ENCODE data around the gene TRAK1. TPM values are rescaled to one million over a fixed set of nuclear protein-coding genes. Genes with fewer than 3 reads are reported as not detected.
A peak's percentile ranks its signal among the peaks of the same experiment; 100 is the strongest.

TRAK1 gene
- polyA plus RNA-seq, 1 donor from 2014 or later: 24.6 TPM

DNA sequence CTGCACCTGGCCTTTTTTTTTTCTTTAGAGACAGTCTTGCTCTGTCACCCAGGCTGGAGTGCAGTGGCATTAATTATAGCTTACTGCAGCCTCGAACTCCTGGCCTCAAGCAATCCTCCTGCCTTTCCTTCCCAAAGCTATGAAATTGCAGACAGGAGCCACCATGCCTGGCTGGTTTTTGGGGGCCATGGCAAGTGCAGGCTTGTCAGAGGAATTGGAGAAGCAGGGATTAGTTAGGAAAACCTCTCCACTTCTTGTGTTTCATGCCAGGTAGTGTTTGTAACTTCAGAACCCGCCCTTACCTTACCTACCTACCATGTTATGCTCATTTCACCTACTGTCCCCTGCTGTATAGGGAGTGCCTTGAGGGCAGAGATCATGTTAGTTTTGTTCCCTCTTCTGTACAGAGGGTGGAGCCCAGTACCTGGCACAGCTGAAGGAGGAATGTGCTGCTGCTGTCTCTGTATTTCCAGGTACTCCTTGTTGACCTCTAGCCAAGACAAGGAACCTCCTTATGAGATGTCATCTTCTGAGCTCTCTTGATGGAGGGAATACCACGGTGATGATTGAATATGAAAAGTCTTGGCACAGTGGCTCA, 43.8 kb downstream of the TRAK1 start:
- H3K9me3 Mint-ChIP-seq: no peaks in the 10 kb centered on the region
- peak overlapping the region in 1 of 3 donors; percentile 80 for H3K27ac Mint-ChIP-seq
- H3K4me1 Mint-ChIP-seq: peaks cover 11 to 25% (median 19%) of the 10 kb centered on the region in 3 donors
- H3K4me3 Mint-ChIP-seq: no peak overlapping the region
- H3K36me3 Mint-ChIP-seq: peaks cover 5% of the 10 kb centered on the region
- no peaks in the 10 kb centered on the region for H3K27me3 Mint-ChIP-seq

DNA sequence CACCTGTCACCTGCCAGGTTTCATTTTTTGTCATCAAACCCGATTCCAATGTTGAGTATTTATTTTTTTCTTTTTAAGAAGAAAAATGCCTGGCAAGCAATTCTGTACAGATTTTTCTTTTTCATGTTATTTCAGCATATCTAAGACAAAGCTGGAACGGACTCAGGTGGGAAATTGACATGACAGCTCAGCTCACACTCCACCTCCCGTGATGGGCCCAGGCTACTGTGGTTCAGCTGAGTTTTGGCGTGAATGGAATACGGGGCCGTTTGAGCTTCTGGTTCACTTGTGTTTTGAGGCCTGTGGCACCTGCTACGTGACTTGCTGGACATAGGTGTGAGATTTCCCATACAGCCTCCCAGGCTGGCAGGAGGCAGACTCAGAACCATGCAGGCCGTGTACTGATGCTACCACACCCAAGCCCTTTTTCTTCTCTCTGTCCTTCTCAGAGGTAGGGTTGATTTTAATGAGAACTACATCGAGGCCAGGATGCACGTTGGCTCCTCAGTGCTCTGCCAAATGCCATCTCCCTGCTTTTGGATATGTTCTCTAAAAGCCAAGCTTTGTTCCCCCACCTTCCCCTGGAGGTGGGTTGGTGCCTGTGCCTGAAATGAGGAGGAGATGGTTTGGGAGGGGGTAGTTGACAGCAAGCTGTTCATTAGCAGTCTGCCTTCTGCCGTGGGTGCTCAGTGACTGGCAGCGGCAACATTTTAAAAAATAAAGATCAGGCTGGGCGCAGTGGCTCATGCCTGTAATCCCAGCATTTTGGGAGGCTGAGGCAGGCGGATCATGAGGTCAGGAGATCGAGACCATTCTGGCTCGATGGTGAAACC, 48.7 kb downstream of the TRAK1 start:
- Mint-ChIP-seq H3K27ac (no peak overlapping the region), H3K36me3 (peaks cover 6% of the 10 kb centered on the region), H3K4me3 (no peak overlapping the region), H3K4me1 (peaks cover 16 to 25% (median 22%) of the 10 kb centered on the region in 3 donors), H3K9me3 (no peaks in the 10 kb centered on the region), H3K27me3 (no peaks in the 10 kb centered on the region)

DNA sequence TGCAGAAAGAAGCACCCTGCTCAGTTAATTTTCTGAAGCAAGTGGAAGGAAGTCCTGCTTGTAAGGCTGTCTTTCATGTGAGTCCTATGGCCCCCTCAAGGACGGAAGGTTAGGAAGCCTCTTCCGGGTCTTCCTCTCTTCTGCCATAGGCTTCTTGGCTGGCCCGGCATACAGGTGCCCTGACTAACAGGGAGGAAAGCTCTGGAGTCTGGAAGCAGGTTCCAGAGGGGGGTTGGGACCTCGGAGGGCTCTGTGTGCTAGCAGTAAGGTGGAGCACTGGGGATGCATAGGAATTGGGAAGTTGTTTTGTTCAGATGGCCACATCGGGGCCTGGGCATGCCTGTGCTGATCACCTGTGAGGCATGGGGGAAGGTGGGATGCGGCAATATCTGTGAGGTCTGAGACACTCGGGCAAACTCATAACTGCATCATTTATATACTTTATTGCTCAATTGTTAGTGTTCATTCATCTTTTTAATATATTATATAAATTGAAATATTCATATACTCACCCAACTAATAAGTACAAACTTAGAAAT, 49.6 kb downstream of the TRAK1 start:
- H3K4me3 Mint-ChIP-seq: no peak overlapping the region
- H3K9me3 Mint-ChIP-seq: no peaks in the 10 kb centered on the region
- H3K27ac Mint-ChIP-seq: peak overlapping the region in 1 of 3 donors; percentile 81
- peaks cover 16 to 21% (median 21%) of the 10 kb centered on the region in 3 donors for H3K4me1 Mint-ChIP-seq
- peaks cover 5% of the 10 kb centered on the region for H3K36me3 Mint-ChIP-seq
- H3K27me3 Mint-ChIP-seq: no peaks in the 10 kb centered on the region

DNA sequence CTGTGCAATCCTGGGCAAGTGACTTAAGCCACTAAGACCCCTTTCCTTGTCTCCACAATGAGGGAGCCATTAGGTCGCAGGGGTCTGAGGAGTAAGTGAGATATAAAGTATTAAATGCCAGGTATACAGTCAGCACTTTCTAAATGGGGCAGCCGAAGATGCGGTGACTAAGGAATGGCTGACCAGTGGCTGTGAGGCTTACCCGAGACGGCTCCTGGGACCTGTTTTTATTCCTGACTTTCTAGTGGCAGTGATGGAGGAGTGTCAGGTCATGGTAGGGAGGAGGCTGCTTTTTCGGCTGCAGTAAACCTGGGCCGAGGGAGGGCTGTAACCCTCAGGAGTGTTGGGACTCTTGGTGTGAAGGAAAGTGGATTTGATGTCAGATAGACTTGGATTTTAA, 52.3 kb downstream of the TRAK1 start:
- Mint-ChIP-seq H3K36me3 (peaks cover 6% of the 10 kb centered on the region), H3K4me3 (no peak overlapping the region), H3K9me3 (no peaks in the 10 kb centered on the region), H3K27ac (peak overlapping the region in 1 of 3 donors; percentile 19), H3K4me1 (peaks cover 35 to 42% (median 40%) of the 10 kb centered on the region in 3 donors), H3K27me3 (no peaks in the 10 kb centered on the region)

DNA sequence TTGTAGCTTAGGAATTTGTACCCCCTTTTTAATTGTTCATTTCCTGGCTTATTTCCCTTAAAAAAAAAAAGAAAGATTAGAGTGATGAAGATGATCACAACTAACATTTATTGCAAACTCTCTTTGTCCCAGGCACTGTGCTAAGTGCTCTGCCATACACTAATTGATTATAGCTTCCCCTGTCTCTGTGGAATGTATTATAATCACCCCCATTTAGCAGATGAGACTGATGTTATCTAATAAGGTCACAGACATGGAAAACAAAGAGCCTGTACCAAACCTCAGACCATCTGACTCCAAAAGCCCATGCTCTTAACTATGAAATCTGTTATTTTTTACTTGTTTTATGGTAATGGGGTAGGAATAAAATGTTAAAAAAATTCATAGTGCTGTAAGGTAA, 53.1 kb downstream of the TRAK1 start:
- no peaks in the 10 kb centered on the region for H3K27me3 Mint-ChIP-seq
- peaks cover 6% of the 10 kb centered on the region for H3K36me3 Mint-ChIP-seq
- no peaks in the 10 kb centered on the region for H3K9me3 Mint-ChIP-seq
- no peak overlapping the region for H3K4me3 Mint-ChIP-seq
- no peak overlapping the region for H3K27ac Mint-ChIP-seq
- H3K4me1 Mint-ChIP-seq: peaks cover 40 to 47% (median 47%) of the 10 kb centered on the region in 3 donors

DNA sequence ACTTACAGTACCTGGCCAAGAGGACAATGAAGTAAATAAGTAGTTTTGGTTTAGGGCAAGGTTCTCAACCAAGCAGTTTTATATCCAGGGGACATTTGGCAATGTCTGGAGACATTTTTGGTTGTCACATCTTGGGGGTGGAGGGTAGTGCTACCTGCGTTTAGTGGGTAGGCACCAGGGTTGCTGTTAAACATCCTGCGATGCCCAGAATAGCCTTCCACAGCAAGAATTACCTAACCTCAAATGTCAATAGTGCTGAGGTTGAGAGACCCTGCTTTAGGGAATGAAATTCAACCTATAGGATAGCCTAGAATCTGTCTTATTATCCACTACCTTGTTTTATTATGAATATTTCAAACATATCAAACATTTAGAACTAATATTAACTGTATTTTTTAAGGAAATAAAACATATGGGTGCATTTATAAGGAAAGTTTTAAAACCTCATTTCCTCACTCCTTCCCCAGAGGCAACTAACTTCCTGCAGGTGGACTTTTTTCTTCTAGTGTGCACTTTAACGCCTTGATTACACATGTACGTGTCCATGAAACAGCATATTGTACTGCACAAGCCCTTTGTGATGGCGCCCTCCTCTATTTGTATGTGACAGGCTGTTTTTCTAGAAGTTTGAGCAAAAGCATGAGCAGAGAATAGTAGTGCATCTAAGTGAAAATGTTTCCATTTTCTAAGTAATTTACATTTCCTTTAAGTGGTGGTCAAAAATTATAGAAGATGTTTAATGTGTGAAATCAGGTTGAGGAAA, 57.1 kb downstream of the TRAK1 start:
- Mint-ChIP-seq H3K27ac (peak overlapping the region in 1 of 3 donors; percentile 45), H3K4me3 (peak overlapping the region in 2 of 4 donors; percentile 12 to 67), H3K9me3 (no peaks in the 10 kb centered on the region), H3K4me1 (peaks cover 37 to 59% (median 56%) of the 10 kb centered on the region in 3 donors), H3K36me3 (peaks cover 6% of the 10 kb centered on the region), H3K27me3 (no peaks in the 10 kb centered on the region)

DNA sequence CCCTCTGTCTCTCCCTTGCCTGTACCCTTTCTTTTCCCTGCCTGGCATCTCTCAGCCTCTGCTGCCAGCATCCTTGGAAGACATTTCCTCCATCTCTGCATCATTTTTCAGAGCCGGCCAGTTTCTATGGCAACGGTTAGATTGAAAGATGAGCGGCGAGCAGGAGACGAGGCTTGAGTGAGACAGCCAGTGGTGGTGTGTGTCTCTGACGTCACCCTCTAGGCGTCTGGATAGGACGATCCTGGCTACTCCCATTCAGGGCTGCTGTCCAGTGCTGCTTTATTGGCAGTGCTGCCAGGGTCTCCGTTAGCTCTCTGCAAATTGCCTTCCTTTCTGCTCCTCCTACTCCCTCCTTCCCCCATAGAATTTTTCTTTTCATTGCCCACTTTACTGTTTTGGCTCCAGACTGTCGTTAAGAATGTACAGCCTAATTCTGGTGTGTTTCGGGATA, 57.9 kb downstream of the TRAK1 start:
- Mint-ChIP-seq H3K27ac (no peak overlapping the region), H3K4me1 (peaks cover 35 to 61% (median 57%) of the 10 kb centered on the region in 3 donors), H3K9me3 (no peaks in the 10 kb centered on the region), H3K27me3 (no peaks in the 10 kb centered on the region), H3K36me3 (peaks cover 6% of the 10 kb centered on the region), H3K4me3 (peak overlapping the region in 2 of 4 donors; percentile 34 to 51)

DNA sequence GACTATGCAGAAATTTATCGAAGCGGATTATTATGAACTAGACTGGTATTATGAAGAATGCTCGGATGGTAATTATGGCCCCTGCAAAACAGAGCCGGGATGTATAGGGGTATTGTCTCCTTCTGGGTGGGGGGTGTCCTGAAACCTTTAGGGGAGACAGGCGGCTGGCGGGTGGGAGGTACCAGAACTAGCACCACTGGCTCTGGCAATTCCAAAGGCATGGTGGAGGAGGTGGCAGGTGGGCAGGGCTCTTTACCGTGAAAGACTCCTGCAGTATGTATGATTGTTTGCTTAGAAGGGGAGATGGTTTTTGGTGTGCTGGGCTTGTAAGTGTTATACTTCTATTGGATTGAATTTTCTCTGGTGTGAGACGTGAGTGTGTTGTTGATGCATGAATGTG, 58.4 kb downstream of the TRAK1 start:
- peaks cover 5% of the 10 kb centered on the region for H3K36me3 Mint-ChIP-seq
- H3K4me1 Mint-ChIP-seq: peaks cover 35 to 60% (median 54%) of the 10 kb centered on the region in 3 donors
- H3K9me3 Mint-ChIP-seq: no peaks in the 10 kb centered on the region
- peak overlapping the region in 2 of 3 donors; percentile 13 to 52 for H3K27ac Mint-ChIP-seq
- H3K4me3 Mint-ChIP-seq: peak overlapping the region in 1 of 4 donors; percentile 51
- no peaks in the 10 kb centered on the region for H3K27me3 Mint-ChIP-seq

DNA sequence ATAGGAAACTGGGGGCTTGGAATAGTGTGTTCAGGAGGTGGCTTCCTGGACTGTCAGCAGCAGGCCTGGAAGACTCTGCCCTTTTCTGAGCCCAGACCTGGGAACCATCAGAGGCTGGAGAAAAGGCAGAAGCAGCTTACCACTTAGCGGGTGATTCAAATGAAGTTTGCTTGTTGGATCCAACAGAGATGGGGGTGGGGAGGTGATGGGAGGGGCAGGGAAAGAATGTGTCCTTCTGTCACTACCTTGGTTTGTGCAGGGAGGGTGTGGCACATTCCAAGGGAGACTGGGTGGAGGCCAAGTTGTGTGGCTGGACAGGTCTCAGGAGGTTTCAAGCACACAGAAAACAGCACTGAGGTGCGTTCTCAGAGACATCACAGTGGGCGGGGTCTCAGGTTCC, 58.8 kb downstream of the TRAK1 start:
- Mint-ChIP-seq H3K27ac (peak overlapping the region in 2 of 3 donors; percentile 13 to 52), H3K36me3 (peaks cover 5% of the 10 kb centered on the region), H3K4me3 (no peak overlapping the region), H3K27me3 (no peaks in the 10 kb centered on the region), H3K4me1 (peaks cover 35 to 65% (median 57%) of the 10 kb centered on the region in 3 donors), H3K9me3 (peaks cover 0 to 1% (median 0%) of the 10 kb centered on the region in 3 donors)

DNA sequence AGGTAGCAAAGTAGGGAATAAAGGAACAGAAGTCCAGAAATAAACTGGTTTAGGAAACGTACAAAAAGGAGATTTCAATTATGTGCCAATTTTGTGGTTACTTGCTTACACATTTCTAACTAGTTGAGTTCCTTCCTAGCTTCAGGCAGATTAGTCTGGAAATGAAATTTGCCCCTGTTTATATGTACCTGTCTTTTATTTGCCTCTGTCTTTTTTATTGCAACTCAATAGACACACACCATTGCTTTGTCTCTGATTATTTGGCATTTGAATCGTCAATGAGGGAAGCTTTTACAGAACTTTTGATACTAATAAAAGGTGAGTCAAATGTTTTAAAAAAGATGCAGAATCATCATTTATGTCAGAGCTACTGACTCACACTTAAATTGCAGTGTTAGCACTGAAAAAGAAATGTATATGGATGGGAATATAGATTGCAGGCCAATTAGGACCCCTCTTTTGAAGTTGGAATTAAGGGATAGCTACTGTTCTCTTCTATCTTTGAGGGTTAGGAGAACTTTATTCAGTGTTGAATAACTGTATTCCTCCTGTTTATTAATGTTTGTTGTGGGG, 60.5 kb downstream of the TRAK1 start:
- peaks cover 0 to 1% (median 0%) of the 10 kb centered on the region in 3 donors for H3K9me3 Mint-ChIP-seq
- no peaks in the 10 kb centered on the region for H3K27me3 Mint-ChIP-seq
- no peak overlapping the region for H3K27ac Mint-ChIP-seq
- peaks cover 28 to 68% (median 55%) of the 10 kb centered on the region in 3 donors for H3K4me1 Mint-ChIP-seq
- H3K36me3 Mint-ChIP-seq: peaks cover 5% of the 10 kb centered on the region
- H3K4me3 Mint-ChIP-seq: no peak overlapping the region

DNA sequence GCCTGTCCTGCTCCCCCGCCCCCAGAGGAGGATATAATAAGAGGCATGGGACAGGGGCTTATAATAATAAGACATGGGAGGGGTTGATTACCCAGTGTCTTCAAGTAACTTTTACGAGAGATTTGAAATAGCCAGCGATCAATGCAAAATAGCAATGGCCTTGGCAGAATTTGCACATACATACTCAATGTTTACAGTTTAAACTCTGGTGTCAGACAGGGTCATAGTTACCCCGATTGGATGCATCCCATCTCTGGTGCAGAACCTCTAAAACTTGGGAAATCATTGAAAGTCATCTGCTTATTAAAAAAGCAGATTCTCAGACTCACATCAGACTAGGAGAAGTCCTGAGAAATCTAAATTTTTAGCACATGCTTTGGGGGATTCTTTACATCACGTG, 61.0 kb downstream of the TRAK1 start:
- Mint-ChIP-seq H3K27ac (no peak overlapping the region), H3K4me3 (no peak overlapping the region), H3K4me1 (peaks cover 23 to 63% (median 50%) of the 10 kb centered on the region in 3 donors)

DNA sequence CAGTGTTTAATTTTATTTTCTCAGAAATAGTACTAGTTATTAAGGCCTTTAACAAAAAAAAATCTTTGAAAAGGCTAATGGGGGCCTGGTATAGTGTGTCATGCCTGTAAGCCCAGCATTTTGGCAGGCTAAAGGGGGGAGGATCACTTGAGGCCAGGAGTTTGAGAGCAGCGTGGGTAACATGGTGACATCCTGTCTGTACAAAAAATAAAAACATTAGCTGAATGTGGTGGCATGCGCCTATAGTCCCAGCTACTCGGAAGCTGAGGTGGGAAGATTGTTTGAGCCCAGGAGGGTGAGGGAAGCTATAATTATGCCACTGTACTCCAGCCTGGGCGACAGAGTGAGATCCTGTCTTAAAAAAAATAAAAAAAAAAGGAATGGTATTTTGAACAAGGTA, 61.9 kb downstream of the TRAK1 start:
- H3K9me3 Mint-ChIP-seq: peaks cover 0 to 1% (median 0%) of the 10 kb centered on the region in 3 donors
- H3K4me3 Mint-ChIP-seq: no peak overlapping the region
- peaks cover 1% of the 10 kb centered on the region for H3K36me3 Mint-ChIP-seq
- H3K27me3 Mint-ChIP-seq: no peaks in the 10 kb centered on the region
- H3K27ac Mint-ChIP-seq: no peak overlapping the region
- peaks cover 20 to 61% (median 46%) of the 10 kb centered on the region in 3 donors for H3K4me1 Mint-ChIP-seq

More for the DNA sequence above, 61.0 kb downstream of the TRAK1 start:
- Mint-ChIP-seq H3K36me3 (peaks cover under 1% of the 10 kb centered on the region), H3K27me3 (no peaks in the 10 kb centered on the region), H3K9me3 (peaks cover 0 to 1% (median 0%) of the 10 kb centered on the region in 3 donors)

DNA sequence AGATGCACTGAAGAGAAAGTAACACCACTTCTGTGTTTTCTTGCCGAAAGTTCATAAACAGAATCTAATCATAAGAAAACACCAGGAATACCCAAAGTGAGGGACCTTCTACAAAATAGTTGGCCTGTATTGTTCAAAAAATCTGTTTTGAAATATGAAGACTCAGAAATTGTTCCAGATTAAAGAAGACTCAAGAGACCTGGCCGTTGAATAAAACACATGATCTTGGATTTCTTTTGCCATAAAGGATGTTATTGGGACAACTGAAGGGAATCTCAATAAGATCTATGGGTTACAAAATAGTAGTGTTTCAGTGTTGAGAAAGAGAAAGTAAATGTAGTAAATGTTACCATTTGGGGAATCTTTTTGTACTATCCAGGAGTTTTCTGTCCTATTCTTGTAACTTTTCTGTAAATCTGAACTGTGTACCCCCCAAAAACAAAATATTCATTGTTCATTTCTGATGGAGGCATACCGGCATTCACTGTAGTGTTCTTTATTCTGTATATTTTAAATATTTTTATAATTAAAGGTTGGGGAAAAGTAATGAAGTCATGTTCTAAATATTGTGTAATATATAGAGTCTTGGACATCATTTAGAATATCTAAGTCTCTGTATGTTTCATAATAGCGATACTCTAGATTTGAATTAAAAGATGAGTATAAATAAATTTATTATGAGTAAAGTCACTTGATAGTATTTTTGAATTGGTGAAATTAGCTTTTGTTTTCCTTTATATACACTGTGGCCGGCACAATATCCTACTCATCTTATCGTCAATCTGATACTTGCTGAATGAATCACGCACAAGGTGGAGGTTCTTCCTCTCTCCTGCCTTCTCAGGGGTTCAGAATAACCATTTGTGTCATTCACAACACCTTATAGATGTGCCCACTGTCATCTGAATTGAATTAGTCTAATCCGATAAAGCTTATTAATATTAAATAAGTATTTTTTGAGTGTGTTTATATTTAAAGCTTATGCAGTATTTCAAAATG, 66.7 kb downstream of the TRAK1 start:
- Mint-ChIP-seq H3K4me1 (peaks cover 30 to 59% (median 48%) of the 10 kb centered on the region in 3 donors), H3K27ac (peak overlapping the region in 1 of 3 donors; percentile 26)

More for the DNA sequence above, 66.7 kb downstream of the TRAK1 start:
- Mint-ChIP-seq H3K4me3 (peak overlapping the region in 2 of 4 donors; percentile 17 to 39), H3K9me3 (peaks cover 0 to 1% (median 0%) of the 10 kb centered on the region in 3 donors), H3K36me3 (peaks cover 1% of the 10 kb centered on the region), H3K27me3 (no peaks in the 10 kb centered on the region)

Measured in IgD-negative memory B cell (primary cell).